CD4-positive, alpha-beta T cell treated with Interleukin-2 at 100 ng/mL for 4 hours (primary cell): ENCODE data around the gene BZW1.

Experiments
- DNase-seq: peaks from one replicate; pipeline ENCODE4 v3.0.0-alpha.2; 2020; ENCODE audit warnings: low spot score

The BZW1 gene

DNA sequence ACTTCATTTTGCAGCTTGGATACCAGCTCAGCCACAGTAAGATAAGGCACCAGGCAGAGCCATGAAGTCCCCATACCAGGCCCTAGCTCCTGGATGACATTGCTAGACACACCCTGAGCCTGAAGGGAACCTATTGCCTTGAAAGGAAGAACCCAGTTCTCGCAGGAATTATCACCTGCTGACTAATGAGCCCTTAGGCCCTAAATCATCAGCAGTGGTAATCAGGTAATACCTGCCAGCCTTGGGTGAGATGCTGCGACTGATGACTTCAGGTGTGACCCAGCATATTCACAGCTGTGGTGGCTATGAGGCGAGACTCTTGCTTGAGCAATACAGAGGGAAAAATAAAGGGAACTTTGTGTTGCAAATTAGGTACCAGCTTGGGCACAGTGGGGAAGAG lies 27.8 kb downstream of the BZW1 start:
- no peak for DNase-seq

DNA sequence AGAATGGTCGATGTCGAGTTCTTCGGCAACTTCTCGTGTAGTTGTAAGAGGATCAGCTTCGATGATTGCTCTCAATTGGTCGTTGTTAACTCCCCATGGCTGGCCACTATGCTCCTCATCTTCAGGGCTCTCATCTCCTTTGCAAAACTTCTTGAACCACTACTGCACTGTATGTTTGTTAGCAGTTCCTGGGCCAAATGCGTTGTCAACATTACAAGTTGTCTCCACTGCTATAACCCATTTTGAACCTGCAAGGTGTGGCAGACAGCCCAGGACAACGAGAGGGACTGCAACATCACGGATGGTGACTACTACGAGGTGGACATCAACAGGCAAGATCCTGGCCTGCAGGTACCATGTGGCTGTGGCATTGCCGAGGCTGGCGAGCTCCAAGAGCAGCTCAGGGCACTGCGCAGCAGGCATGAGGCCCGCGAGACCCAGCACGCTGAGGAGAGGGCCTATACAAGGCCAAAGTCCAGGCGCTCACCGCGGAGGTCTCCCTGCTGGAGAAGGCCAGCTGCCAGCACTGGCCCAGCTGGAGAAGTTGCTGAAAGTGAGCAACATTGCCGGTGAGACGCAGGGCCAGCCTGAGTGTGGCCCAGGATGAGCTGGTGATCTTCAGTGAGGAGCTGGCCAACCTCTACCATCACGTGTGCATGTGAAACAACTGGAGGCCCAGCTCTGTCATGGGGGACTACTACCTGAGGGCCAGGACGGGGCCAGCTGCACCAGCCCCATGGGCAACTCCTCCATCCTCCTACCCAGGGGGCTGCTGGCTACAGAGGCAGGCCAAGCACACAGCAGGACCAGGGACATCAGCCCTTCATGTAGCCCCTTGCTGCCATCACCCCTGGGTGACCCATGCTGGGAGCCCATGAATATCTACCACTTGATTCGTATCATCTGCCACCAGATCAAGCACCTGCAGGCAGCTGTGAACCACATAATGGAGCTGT lies 32.6 kb downstream of the BZW1 start:
- DNase-seq, result no peak

DNA sequence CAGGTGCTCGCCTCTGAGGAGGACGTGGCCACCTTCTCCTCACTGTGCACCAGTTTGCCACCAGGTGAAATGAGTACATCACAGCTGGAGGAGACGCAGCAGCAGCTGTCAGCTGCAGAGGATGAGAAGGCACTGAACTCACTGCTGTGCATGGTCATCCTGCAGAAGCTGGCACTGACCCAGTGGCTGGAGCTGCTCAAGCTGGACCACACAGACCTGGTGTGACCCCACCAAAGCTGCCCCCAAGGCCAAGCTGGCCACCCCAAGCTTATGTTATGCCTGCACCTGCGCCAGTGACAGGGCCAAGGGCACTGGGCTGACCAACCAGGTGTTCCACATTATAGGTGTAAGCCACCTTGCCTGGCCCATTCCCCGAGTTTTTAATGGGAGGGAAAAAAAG lies 33.5 kb downstream of the BZW1 start:
- DNase-seq, result no peak

DNA sequence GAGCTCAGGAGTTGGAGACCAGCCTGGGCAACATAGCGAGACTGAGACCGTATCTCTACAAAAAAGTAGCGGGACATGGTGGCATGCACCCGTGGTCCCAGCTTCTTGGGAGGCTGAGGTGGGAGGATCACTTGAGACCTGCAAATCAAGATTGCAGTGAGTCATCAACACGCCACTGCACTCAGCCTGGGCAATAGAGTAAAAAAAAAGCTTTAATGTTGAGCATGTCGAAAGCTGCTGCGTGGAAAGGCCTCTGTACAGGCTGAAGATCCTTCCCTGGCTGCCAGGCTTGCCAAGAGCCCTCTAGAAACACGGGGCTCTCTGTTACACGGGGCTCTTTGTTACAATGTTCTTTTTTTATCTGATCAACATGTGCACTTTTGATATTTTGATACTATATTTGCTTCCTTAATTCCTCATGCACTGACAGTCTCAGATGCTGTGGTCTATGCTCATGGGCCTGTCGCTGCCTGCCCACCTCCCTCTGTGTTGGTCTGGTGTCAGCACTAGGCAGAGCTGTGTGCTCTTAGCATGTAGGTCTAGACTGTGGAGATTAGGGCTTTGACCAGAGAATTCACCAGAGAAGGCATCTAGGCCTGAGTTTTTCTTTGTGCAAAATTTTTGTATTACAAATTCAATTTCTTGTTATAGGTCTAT lies 34.1 kb downstream of the BZW1 start:
- no peak for DNase-seq

DNA sequence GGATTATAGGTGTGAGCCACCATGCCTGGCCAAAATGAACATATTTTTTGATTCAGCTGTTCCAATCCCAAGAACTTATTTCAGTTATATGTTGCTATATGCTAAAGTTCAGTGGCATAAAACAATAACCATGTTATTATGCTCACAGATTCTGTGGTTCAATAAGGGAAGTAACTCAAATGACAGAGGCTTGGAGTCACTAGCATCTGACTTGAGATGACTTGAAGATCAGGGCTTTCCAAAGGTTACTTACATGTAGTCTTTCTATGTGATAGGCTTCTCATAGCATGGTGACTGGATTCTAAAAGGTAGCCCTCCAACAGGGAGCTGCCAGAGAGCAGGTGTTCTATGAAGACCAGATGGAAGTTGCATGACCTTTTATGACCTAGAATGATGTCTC lies 35.6 kb downstream of the BZW1 start:
- DNase-seq, result no peak

DNA sequence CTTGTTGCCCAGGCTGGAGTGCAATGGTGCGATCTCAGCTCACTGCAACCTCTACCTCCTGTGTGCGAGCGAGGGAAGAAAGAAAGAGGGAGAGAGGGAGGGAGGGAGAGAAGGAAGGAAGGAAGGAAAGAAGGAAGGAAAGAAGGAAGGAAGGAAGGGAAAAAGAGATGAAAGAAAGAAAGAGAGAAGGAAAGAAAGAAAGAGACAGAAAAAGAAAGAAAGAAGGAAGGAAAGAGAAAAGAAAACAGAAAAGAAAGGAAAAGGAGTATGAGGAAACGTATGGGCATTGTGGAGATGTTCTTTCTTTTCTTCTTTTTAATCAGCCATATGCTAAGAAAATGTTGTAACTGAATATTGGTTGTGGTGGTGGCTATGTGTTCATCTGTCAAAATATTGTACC lies 36.2 kb downstream of the BZW1 start:
- DNase-seq, result no peak

DNA sequence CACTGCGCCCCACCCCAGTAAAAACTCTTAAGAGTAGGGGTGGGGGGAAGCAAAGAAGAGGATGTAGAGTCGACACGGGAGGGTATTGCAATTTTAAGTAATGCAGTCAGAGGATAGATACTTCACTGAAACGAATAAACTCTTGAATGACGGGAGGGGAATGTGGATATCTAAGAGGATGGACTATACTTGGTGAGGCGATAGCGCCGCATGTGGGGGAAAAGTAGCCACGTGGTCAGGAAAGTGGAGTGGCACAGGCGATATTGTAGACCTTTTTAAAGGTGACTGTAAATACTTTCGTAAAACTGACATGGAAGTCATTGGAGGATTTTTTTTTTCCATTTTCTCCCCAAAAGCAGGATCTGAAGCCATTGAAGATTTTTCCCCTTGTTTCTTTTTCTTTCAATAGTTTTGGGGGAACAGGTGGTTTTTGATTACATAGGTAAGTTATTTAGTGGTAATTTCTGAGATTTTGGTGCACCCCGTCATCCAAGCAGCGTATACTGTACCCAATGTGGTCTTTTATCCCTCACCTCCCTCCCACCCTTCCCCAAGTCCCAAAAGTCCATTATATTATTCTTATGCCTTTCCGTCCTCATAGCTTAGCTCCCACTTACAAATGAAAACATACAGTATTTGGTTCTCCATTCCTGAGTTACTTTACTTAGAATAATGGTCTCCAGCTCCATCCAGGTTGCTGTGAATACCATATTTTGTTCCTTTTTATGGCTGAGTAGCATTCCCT lies 39.0 kb downstream of the BZW1 start:
- no peak for DNase-seq

DNA sequence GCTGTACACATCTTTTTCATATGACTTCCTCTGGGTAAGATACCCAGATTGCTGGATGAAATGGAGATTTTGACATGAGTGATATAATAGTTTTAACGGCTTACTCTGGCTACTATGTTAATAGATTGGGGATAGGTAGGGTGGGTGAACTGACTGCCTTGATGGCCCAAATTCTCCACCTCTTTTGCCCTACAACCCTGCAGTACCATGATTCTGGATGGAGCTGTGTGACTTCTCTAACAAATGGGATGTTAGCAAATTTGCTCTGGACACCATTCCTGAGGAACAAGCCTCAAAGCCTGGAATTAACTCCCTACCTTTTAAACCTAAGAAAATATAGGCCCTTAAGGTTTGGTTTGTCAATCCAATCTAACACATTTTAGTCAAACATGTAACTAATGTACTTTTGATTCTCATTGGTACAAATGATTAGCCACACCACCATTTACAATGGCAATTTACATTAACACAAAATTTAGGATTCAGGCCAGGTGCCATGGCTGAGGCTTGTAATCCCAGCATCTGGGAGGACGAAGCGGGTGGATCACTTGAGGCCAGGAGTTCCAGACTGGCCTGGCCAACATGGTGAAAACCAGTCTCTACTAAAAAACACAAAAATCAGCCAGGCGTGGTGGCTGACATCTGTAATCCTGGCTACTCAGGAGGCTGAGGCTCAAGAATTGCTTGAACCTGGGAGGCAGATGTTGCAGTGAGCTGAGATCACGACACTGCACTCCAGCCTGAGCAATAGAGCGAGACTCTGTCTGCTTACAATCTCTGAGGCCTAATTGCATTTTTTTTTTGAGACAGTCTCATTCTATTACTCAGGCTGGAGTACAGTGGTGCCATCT lies 39.9 kb downstream of the BZW1 start:
- DNase-seq, result no peak

DNA sequence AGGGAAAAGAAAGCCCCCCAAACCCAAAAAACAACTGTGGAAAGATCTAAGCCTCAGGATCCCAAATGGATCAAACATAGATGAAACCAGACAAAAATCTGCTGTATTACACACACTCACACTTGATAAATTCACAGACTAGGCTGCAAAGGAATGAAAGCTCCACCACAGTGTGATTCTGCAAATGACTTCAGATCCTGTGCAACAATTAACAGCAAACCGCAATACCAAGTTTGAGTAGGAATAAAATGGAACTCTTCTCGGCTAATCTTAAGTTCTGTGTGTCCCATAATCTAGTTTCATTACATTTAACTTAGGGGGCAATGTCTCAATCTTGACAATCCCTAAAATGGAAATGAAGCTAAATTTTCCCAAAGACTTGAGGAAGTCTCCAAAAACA lies 40.9 kb downstream of the BZW1 start:
- DNase-seq, result no peak

DNA sequence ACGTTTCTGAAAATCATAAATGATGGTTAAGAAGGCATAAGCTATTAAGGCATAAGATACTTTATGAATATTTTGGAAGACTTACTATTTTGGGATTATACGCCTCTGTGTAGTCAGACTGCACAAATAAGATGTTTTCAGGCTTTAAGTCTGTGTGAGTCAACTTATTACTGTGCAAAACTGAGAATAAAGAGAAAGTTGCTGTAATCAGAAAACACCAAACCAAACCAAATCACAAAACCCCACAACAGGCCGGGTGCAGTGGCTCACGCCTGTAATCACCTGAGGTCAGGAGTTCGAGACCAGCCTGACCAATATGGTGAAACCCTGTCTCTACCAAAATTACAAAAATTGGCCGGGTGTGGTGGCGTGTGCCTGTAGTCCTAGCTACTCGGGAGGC lies 45.1 kb downstream of the BZW1 start:
- no peak for DNase-seq

DNA sequence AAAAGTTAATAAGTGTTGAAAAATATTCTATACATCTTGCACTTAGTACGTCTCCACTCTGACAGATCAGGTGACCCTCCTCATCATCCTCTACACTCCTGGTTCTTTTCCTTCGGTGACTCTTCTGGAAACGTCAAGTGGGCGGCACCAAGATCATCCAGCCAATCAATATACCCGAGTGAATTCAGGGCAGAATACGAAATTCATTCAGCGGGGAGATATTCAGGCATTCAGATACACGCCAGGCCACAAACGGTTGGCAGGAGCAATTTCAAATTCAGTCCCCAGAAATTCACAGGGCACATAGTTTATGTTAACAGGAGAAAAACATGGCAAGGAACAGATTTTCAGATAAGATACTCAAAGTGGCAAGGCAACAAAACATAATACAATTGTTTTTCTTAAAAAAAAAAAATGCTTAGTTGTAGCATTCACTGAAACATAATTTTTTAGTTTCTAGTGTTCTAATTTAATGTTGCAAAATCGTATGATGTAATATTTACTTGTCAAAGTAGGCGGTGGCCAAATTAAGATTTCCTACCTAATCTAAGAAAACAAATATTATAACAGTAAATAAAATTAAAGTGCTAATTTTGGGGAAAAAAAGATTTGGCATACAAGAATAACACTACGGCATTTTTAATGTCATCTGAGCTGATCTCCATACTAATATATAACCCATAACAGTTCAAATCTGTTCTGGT lies 48.5 kb downstream of the BZW1 start:
- DNase-seq, result peak; percentile 22

DNA sequence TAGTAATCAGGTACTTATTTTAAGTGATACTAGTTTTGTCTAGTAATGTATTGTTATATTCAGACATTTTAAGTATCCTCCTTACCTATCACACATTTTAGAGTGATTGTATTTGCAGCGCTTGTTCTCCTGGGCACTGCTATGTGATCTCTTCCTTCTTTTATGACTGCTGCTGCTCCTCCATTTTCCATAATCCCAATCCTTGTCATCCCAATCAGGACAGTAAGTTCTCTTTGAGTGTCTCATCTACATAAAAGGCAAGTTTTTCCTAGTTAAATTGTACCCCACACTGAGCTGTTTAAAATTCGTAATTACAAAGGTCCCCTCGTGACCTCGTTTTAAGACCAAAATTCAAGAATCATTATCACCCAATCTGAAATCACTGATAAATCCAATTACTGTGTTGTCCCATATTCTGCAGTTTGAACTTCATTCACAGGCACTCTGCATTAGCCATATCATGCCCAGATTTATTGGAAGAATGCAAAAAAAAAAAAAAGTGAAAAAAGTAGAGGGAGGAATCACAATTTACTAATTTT lies 50.0 kb downstream of the BZW1 start:
- no peak for DNase-seq

DNA sequence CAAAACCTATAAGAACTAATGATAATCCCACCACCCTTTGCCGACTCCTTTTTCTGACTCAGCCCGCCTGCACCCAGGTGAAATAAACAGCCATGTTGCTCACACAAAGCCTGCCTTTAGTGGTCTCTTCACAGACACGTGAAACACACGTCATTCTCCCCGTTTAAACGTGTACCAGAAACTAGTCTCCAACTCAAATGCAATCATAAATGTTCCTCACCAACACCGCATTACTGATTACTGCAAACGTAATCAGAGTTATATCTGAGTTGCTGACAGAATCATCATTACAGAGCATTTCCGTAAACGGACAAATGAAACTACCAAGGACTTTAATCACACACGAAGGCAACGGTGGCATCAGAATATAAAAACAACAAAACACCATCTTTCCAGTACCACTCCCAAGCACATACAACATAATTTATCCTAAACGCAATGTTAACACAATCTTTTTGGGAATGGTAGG lies 50.9 kb downstream of the BZW1 start:
- DNase-seq, result peak; percentile 71

DNA sequence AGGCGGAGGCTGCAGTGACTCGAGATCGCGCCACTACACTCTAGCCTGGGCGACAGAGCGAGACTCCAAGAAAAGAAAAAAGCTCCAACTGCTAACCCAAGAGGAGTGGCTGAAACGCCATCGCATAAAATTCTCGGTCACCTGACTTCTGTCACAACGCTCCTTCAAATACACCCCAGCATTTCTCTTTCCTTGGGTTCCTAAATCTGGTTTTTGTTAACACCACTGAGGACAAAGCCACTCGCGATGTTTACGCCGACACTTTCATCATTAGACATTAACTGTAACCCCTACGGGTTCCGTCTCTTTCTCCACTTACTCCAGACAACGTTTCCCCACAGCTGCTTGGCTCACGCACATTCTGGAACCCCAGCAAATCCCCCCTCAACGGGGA lies 52.1 kb downstream of the BZW1 start:
- DNase-seq, result no peak

DNA sequence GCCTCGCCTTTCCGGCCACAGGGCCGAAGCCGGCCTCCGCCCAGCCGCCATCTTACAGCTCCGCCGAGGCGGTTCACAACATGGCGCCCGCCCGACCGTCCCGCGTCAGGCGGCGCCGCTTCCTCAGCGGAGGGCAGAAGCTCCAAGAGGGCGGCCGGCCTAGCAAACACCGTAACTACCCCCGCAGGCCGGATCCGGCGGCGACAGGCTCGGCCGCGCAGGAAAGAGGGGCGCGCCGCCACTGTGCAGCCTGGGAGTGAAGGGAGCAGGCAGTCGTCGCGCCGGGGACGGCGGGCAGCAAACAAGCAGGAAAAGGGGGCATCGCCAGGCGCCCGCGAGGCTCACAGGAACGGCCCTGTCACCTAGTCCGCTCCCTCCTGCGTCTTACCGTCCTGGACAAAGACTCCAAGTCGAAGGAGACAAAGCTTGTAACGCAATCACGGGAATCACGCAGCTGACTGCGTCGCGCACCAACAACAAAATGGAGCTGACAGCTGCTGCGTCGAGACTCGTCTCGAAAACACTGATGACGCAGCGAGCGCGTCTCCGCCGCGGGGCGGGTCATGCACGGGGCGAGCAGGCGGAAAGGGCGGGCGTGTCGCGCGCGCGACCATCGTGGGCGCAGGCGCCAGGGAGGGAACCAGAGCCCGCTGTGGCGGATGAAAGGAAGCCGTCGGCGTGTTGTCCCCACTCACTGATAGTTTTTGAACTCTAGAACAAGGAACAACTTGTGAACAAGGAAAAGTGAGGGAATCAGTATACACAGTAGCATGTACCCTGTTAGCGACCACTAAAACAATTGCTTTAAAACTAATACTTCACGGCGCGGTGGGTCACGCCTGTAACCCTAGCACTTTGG lies 52.7 kb downstream of the BZW1 start, which contains the start of gene CLK1:
TSS of gene CLK1 (minus strand) at position 483 of the 859 bp plus-strand sequence. CDS start 2,796 bp downstream, outside the sequence.
- peak; percentile 95 for DNase-seq

DNA sequence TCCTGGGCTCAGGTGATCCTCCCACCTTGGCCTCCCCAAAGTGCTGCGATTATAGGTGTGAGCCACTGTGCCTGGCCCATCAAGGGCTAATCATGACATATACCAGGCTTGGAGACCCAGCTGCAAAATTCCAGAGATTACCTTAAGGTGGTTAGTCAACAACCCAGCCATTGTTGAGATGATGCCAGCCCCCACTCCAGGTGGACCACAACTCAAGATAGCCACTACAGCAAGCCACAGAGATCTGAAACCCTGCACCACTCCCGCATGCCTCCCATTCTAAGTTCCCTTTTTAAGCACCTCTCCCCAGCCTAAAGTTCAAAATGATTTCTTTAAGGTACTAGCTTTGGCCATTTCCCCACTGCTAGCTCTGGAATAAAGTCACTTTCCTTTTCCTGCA lies 57.3 kb downstream of the BZW1 start:
- DNase-seq, result no peak

DNA sequence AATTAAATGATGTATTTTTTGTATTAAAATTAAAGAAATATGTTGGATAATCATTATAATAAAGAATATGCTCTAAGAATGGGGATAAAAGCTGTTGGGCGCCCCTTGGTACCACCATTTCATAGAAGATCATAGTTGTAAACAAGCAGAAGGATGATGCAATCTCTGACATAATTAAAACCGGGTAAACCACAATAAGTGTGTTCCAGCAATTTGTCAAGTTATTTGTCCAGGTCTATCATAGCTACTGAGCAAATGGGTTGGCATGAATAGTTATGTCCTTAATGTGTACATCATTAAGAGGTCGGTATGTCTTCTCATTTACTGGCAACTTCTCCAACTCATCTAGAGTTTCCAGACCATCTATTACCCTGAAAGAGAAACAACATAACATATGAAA lies 59.4 kb downstream of the BZW1 start:
- no peak for DNase-seq

DNA sequence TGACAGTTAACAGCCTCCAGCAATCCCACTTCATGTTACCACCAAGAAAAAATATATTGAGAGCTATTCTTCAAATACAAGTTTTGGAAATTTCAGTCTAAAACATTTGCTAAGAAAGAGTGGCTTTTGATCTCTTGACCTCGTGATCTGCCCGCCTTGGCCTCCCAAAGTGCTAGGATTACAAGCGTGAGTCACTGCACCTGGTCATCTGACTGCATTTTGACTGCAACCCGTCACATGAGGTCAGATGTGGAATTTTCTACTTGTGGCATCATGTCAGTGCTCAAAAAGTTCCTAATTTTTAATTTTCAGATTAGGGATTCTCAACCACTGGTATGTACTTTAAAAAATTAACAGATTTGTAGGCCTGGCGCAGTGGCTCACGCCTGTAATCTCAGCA lies 61.9 kb downstream of the BZW1 start:
- no peak for DNase-seq
